Panc1 (cell line): ENCODE data around the gene FGD3. TPM values are rescaled to one million over a fixed set of nuclear protein-coding genes. Genes with fewer than 3 reads are reported as not detected.

ENCODE experiments used
- ATAC-seq: fragments of 200-7000 bp; cut with Tn5 transposase; 2 replicates; pipeline ENCODE4 v1.9.1; 2020; ENCODE audit warnings: mild to moderate bottlenecking, moderate library complexity
- BruUV-seq: library from RNA; stranded (reverse); fragments of 400-500 nt; replicated peaks from 2 replicates; lab custom pipeline; 2021; lab: Mats Ljungman, UMichigan
- CTCF ChIA-PET: fragments of 300-600 bp; sonication (Branson Sonifier 250); formaldehyde crosslinking; loops from one replicate; lab custom pipeline; 2022; ENCODE audit warnings: antibody characterized with exemption; lab: Charles Lee
- POLR2A ChIA-PET: fragments of 300-600 bp; sonication (Branson Sonifier 250); formaldehyde crosslinking; loops from one replicate; lab custom pipeline; 2022; ENCODE audit warnings: antibody characterized with exemption; lab: Charles Lee
- DNase-seq: peaks from one replicate; pipeline ENCODE4 v3.0.0-alpha.2; 2010; ENCODE audit warnings: low read depth, low spot score
- H3K27ac ChIP-seq: 2 replicates; pipeline ENCODE4 v1.5.1; 2011; ENCODE audit warnings: mild to moderate bottlenecking, low read length, inconsistent platforms
- H3K27me3 ChIP-seq: fragments of 200-500 bp; sonication (Bioruptor generic); 2 replicates; pipeline ENCODE4 v1.6.0; 2014; ENCODE audit warnings: low read length, inconsistent platforms; ENCODE audit not compliant: control insufficient read depth, insufficient read depth
- H3K36me3 ChIP-seq: fragments of 200-500 bp; sonication (Bioruptor generic); 2 replicates; pipeline ENCODE4 v1.5.1; 2014; ENCODE audit warnings: inconsistent platforms, mild to moderate bottlenecking, low read length, moderate library complexity; ENCODE audit not compliant: control insufficient read depth, insufficient read depth
- H3K4me1 ChIP-seq: 2 replicates; pipeline ENCODE4 v1.5.1; 2011; ENCODE audit warnings: inconsistent platforms, mild to moderate bottlenecking, low read length, moderate library complexity; ENCODE audit not compliant: control insufficient read depth, insufficient read depth
- H3K4me3 ChIP-seq, 2 experiments: 2 replicates each; pipeline ENCODE4 v1.5.1; 2011 to 2012; ENCODE audit warnings: low read depth in 2 of 2, low read length in 2 of 2, mild to moderate bottlenecking in 2 of 2, inconsistent platforms in 1 of 2, moderate library complexity in 1 of 2
- H3K9me3 ChIP-seq: fragments of 200-500 bp; sonication (Bioruptor generic); 2 replicates; pipeline ENCODE4 v1.5.1; 2014; ENCODE audit warnings: low read depth, mild to moderate bottlenecking, inconsistent platforms, low read length, moderate library complexity; ENCODE audit not compliant: control insufficient read depth, insufficient read depth
- CTCF ChIP-seq: fragments of 450-650 bp; IDR thresholded peaks from 2 replicates; pipeline ENCODE4 v1.5.1; 2017; ENCODE audit warnings: mild to moderate bottlenecking
- POLR2AphosphoS5 ChIP-seq: IDR thresholded peaks from 2 replicates; pipeline ENCODE4 v1.6.1; 2012; ENCODE audit warnings: mild to moderate bottlenecking, low read depth, low read length, moderate library complexity
- REST ChIP-seq, 2 experiments: IDR thresholded peaks; 2 replicates each; pipeline ENCODE4 v1.6.1; 2011 to 2012; ENCODE audit warnings: low read depth in 2 of 2, control low read depth in 1 of 2, low read length in 1 of 2, mild to moderate bottlenecking in 1 of 2, moderate library complexity in 1 of 2; ENCODE audit not compliant: insufficient read depth in 1 of 2
- SIN3A ChIP-seq: IDR thresholded peaks from 2 replicates; pipeline ENCODE4 v1.6.1; 2012; ENCODE audit warnings: low read depth, mild to moderate bottlenecking, low read length, moderate library complexity, borderline replicate concordance; ENCODE audit not compliant: insufficient read depth
- TCF7L2 ChIP-seq: IDR thresholded peaks from 2 replicates; pipeline ENCODE4 v1.6.1; 2011; ENCODE audit warnings: mild to moderate bottlenecking, low read depth, low read length, inconsistent platforms
- in situ Hi-C: cut with HindIII; loops from 2 replicates; pipeline ENCODE4 v1.10.0; 2016; ENCODE audit warnings: low sequenced_read_pairs, low pct_unique_long_range_greater_than_20kb
- intact Hi-C: fragments of 100-400 bp; cut with micrococcal nuclease; formaldehyde crosslinking; loops from one replicate; pipeline ENCODE4 v1.10.0; 2022; ENCODE audit not compliant: unreplicated experiment
- total RNA-seq: library from RNA; stranded (reverse); gene quantifications from one replicate; pipeline ENCODE4 v1.2.1, GENCODE V29; 2021; ENCODE audit not compliant: unreplicated experiment

Gene FGD3
- total RNA-seq, 1 experiment from 2014 or later, result 0.80 TPM

DNA sequence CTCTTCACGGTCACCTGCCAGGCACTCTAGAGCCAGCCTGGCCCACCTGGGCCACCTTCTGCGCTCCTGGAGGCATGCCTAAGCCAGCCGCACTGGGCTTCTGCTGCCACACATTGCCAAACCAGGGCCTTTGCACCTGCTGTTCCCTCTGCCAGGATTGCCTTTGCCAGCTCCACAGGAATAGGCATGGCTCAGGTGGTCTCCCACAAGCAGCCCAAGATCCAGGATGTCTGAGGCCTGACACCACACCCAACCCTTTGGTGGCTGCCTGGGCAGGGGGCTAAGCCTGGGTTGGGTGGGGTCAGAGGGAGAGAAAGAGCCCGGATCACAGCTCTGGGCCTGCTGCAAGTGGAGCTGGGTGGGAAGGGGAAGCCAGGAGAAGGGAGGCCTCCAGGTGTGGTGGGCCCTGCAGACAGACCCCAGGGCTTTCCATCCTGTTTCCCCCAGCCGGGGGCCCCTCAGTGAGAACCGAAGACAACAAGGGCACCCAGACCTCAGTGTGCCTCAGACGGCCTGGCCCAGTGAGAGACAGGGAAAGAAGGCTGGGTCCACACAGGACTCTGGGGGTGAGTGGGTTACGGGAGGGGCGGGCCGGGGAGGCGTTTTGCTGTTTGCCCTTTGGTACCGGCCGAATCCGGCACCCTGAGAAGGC is 110.5 kb downstream of the FGD3 start:
- BruUV-seq, result no TSS peak
- peak overlapping the region in 1 of 2 experiments; percentile 41; a peak in 2 of 4 replicates for H3K4me3 ChIP-seq
- peaks cover 19% of the 10 kb centered on the region for H3K4me1 ChIP-seq
- in situ Hi-C loops, result no loop called here
- TF ChIP-seq POLR2AphosphoS5, result no peak
- no peak for TF ChIP-seq CTCF
- no peak for TF ChIP-seq SIN3A
- TF ChIP-seq REST (IDR thresholded peaks at IDR 0.05; ENCODE audit: insufficient read depth in 1 of 2, low read depth in 2 of 2, low read length in 1 of 2), result no peak
- no peak for TF ChIP-seq TCF7L2
- no peaks in the 10 kb centered on the region for H3K36me3 ChIP-seq
- H3K27me3 ChIP-seq, result no peaks in the 10 kb centered on the region
- POLR2A ChIA-PET, result no interaction called here
- no peaks in the 10 kb centered on the region for H3K9me3 ChIP-seq
- ATAC-seq (no peak), DNase-seq (no peak)
- no peak overlapping the region for H3K27ac ChIP-seq
- CTCF ChIA-PET, result no interaction called here
- intact Hi-C loops, result no loop called here

DNA sequence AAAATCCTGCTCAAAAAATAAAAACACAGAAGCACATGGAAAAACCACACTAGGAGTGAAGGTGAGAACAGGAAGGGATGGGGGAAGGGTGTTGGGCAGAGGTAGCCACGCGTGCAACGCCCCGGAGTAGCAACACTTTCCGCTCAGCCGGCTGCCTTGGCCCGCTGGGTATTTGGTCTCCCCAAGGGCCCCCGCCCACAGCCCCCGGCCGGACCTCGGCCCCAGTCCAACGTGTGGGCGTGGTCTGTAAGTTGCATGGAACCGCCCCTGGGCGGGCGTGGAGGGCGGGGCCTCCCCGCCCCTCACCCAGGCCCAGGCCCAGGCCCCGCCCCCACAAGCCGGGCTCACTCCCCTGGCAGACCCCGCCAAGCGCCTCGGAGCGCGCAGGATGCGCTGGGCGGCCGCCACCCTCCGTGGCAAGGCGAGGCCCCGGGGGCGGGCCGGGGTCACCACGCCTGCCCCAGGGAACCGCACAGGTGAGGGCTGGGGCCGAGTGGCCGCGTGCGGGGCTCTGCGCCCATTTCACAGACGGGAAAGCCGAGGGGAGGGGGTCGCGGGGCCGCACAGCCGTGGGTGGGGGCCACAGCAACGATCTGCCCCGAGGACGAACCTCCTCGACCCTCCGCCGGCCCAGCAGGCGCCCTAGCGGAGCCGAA is 111.2 kb downstream of the FGD3 start, which contains the start of gene SUSD3:
SUSD3 (plus strand) TSS at position 347 of the 656 bp plus-strand sequence; CDS start at position 389, 42 bp downstream.
- no peak within 1 kb of the TSS for H3K27ac ChIP-seq
- ChIA-PET POLR2A (no interaction called here), CTCF (no interaction called here)
- intact Hi-C loops, result no loop called here
- no peaks in the 10 kb centered on the region for H3K36me3 ChIP-seq
- H3K9me3 ChIP-seq, result no peaks in the 10 kb centered on the region
- in situ Hi-C loops, result no loop called here
- TF ChIP-seq REST (IDR thresholded peaks at IDR 0.05; ENCODE audit: insufficient read depth in 1 of 2, low read depth in 2 of 2, low read length in 1 of 2), result no peak
- no peak for TF ChIP-seq CTCF
- TF ChIP-seq SIN3A, result no peak
- TF ChIP-seq POLR2AphosphoS5, result no peak
- H3K4me3 ChIP-seq, result peak within 1 kb of the TSS; percentile 35 to 41
- DNase-seq (no peak), ATAC-seq (peak; percentile 73)
- no TSS peak for BruUV-seq
- H3K4me1 ChIP-seq, result peaks cover 19% of the 10 kb centered on the region
- no peaks in the 10 kb centered on the region for H3K27me3 ChIP-seq
